ENCODE results near the gene LINGO1.

Gene LINGO1

DNA sequence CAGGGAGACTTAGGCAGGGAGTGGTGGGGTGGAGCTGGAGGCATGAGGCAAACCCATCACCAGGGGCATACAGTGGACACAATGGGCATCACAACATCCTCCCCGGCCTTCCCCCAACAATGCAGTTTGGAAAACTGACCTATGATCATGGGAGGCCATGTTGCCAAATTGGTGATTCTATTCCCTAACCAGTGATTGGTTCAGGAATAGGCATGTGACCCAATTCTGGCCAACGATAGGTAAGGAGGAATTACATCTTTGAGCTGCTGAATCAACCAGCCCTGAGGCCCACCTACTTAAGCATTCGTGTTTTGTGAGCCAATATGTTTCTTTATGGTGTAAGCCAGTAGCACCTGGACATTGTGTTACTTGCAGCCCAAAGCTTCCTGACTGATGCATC is 40.0 kb downstream of the LINGO1 start:
- no peak for DNase-seq (ENCODE audit: low spot score)

DNA sequence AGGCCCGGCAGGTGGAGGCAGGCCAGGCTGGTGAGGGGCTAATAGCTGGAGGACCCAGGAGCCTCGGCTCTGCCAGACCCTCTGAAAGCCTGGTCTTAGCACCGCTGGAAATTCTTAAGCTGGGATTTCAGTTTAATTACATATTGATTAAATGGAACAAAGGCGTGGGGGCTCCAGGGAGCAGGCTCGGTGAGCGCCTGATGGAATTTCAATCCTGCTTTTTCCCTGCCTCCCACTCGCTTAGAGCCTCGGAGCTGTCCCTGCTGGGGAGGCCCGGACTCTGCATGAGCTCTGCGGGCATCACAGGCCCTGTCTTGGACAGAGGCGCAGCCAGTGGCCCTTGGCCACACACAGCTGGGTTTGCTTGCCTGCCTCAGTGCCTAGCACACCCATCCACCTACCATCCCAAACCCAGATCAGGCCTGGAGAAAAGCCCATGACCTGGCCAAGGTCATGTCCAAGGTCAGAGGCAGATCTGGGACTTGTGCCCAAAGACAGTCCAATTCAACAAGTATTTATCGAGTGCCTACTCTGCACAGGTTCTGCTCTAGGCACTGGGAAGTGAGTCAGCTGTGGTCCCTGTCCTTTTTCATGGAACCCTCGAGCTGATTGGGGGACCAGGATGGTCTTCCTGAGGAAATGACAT is 40.6 kb downstream of the LINGO1 start:
- DNase-seq (ENCODE audit: low spot score), result no peak

DNA sequence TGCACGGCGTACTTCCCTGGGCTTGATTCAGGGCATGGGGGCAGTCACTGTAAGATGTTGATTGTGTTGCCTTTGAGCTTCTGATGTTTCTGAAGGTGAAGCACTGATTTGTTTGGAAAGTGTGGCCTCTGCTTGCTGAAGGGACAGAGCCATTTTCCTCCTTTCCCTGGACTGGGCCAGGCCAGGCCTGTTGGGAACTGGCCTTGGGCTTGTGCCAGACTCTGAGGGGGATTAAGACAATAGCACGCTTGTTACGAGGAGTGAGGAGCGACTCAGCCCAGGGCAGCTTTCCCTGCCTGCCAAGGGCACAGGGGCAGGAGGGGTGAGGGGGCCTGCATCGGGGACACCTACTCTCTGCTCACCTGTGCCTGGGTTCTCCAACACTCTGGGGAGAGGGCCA is 42.9 kb downstream of the LINGO1 start:
- DNase-seq (ENCODE audit: low spot score), result peak; percentile 93

DNA sequence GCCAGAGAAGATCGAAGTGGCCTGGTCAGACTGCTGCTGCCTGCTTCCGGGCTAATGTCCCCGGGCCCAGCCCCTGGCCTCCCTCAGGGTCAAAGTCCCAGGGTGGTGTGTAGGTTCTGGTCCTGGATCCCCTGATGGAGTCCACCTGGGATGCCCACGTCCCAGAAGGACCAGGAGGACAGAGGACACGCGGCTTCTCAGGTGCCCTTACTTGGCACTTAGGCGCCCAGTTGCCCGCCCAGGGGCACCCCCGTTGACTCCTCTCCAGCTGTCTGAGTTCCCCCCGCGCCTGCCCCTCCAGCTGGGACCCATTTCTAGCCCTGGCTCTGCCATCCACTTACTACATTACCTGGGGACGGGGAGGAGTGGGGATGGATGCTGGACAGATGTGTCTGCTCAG is 44.6 kb downstream of the LINGO1 start:
- DNase-seq (ENCODE audit: low spot score), result no peak

DNA sequence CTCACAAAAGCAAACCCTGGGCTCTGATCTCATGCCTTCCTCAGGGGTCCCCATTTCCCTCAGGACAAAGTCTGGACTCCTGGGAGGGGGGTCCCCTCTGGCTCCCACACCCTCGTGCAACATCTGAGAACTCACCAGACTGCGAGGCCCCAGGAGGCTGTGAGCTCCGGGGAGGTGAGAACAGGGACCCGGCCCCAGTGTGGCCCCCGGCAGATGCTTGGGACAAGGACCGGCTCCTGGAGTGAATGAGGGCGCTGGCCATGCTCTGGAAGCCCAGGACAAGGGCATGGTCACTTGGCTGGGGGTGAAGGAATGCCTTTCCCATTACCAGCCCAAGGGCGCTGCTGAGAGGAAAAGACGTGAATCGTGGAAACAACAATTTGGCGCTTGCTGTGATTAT is 48.0 kb downstream of the LINGO1 start:
- no peak for DNase-seq (ENCODE audit: low spot score)

DNA sequence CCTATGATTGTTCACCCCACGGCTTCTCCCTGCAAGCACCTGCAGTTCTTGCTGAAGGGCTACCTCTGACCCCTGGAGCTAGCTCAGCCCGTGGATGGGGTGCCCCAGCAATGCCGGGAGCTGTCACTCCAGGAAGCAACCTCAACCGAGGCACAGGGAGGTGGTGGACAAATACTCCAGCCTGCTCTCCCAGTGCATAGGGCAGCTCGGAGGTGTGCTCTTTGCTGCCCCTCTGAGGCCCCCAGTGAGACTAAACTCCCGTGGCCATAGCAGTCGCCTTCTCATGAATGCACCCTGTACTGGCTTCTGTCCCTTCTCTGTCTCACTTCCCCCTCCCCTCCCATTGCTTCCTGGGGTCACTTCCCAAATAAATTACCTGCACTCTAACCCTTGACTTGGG is 48.5 kb downstream of the LINGO1 start:
- no peak for DNase-seq (ENCODE audit: low spot score)

DNA sequence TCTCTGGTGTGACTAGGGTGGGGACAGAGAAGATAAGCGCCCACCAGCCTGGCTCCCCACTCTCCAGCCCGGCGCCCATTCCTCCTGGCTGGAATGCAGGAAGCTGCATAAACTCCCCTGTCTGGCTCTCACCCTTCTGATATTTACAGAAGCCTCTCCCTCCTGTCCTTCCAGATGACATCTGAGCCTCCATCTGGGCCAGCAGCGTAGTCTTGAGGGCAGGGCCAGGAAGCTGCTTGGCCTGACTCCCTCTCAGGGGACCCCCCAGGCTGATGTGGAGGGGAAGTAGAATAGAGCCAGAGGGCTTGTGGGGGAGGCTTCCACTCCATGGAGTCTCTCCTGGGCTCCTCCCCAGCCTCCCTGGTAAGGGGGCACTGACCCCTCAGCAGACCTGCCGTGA is 49.9 kb downstream of the LINGO1 start:
- DNase-seq (ENCODE audit: low spot score), result no peak

DNA sequence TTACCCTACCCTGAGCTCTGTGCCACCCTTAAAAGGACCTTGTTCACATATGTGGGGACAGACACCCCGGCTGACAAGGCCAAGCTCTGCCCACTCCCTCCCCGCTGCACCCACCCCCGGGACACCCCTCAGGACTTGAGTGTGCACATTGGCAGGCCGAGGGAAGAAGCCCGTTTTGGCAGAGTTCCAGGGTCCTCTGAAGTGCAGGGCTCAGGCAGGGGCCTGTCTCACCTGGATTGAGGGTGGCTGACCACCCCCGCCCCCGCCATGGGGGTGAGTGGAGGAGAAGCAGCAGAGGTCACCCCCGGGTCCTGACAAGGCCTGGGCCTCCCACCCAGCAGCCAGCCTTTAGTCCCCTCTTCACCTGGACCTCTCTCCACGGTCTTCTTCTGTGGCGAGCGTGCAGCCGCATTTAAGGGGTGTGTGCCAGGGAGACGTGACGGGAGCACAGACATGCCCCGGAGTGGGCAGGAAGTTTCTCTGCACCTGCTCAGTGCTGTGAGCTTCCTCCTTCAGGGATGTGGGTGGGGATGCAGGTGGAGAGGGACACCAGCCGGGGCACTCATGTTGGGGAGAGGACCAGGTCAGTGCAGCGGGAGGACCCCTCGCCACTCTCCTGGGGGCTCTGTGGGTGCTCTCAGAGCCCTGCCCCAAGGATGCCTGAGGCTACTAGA is 50.7 kb downstream of the LINGO1 start:
- no peak for DNase-seq (ENCODE audit: low spot score)

DNA sequence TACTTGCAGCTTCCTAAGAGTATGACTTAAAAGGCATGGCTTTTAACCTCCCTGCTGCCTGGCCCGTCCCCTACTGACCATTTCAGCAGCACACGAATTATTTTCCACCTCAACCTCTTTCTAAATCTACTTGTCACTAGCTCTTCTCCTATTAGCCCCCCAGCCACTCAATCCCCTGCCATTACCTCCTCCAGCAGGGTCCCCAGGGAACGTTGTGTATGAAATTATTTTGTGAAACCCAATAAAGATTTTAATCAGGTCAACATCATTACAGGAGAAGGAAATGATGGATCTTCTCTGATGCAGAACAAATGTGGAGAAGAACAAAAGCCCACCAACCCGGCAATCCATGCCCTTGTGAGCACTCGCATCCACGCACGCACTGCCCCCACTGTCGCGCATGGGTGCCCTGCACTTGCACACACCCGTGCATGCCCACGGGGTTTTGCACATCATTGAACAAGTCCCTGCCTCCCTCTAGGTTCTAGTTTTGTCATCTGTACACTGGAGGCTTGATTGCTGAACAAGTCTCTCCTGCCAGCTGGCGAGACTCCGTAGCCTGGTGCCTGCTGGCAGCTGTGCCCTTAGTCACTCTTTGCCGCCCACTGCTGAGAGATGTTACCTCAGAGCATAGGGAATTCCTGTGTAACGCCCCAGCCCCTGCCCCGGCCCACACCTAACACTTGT is 51.6 kb downstream of the LINGO1 start:
- peak; percentile 71 for DNase-seq (ENCODE audit: low spot score)

DNA sequence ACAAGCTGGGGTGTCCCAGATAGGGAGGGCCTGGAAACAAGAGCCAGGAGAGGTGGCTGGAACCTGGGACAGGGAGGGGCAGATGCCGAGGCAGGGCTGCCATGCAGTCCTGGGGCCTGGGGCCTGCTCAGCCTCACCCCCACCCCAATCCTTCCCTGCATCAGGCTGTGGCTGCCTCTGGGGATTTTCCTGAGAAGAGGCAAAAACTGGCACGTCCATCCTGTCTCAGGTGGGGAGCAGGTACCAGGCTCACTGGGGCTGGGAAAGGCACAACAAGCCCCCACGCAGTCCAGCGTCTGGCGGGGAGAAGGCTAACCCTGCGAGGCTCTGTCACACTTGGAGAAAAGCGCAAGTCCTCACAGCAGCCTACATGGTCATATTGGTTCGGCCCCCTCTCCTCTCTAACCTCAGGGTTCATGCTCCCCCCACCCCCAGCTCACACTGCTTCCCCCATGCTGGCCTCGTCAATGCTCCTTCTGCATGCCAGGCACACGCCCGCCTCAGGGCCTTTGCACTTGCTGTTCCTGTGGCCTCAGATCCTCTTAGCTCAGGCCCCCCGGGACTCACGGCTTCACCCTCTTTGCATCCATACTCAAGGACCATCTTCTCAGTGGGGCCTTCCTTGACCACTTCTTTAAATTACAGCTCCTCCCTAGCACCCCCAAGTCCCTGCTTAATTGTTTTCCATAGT is 53.1 kb downstream of the LINGO1 start:
- no peak for DNase-seq (ENCODE audit: low spot score)

DNA sequence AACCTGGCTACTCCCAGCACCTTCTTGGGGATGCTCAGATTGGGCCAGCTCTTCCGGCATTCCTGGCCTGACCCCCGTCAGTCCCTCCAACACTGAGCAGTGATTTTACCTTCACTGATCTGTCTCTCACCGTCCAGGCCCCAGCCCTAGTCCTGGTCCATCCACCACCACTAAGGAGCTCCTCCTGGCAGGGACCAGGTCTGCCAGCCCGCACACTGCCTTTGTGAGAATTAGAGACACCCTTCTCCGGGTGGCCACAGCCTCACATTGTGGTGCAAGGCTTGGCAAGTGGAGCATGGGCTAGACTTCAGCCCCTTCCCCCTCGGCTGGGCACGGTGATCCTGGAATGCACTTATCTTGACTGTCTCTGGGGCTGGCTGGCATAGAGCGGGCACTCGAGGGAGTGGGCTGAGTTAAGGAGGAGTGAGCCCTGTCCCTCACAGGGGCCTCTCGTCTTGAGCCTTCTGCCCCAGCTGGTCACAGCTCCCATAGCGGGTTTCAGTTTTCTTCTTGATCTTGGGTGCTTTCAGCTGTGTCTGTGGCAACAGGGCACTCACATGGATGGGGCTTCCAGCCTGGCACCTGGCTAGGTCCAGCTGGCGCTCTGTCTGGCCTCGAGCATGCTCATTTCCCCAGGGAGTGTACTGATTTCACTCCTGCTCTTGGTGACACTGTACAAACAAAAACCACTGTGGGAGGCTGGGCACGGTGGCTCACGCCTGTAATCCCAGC is 53.9 kb downstream of the LINGO1 start:
- DNase-seq (ENCODE audit: low spot score), result no peak

DNA sequence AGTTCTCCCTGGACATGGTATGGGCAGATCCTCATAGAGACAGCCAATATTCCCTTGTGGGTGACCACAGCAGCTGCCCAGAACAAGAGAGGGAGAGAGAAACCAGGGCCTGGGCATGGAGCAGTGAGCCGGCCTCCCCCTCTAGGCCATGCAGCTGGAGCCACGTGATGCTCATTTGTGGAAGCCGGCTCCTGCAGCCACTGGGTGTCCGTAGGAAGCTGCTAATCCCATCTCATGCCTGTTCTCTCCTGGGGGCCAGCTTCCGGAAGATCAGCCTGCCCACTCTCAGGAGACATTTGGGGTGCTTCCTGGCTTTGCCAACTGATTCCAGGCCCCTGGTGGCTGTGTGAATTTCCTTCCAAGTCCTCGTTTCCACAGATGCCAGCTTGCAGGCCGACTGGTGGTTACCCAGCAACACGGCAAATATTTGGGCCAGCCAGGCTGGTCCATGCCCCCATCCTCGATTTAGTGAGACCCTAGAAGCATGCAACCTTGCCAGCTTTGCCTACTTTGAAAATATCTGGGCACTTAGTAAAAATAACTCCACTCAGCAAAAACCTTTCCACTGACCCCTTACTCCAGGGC is 55.3 kb downstream of the LINGO1 start:
- peak; percentile 82 for DNase-seq (ENCODE audit: low spot score)

DNA sequence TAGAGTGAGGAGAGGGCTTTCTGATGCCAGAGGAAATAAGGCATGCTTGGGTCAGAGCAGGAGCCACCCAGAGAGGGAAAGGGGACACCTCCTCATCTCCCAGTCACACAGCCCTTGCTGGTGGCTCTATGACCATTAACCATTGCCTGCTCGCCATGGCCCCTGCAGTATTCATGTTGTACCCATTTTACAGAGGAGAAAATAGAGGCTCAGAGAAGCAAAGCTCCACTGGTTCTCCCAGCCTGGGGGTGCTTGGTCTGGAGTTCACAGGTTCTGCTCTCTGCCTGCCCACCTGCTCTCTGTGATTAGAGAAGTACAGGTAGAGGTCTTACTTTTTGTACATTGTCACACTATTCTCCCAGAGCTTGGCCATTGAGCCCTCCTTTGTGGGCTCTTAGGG is 56.2 kb downstream of the LINGO1 start:
- no peak for DNase-seq (ENCODE audit: low spot score)

DNA sequence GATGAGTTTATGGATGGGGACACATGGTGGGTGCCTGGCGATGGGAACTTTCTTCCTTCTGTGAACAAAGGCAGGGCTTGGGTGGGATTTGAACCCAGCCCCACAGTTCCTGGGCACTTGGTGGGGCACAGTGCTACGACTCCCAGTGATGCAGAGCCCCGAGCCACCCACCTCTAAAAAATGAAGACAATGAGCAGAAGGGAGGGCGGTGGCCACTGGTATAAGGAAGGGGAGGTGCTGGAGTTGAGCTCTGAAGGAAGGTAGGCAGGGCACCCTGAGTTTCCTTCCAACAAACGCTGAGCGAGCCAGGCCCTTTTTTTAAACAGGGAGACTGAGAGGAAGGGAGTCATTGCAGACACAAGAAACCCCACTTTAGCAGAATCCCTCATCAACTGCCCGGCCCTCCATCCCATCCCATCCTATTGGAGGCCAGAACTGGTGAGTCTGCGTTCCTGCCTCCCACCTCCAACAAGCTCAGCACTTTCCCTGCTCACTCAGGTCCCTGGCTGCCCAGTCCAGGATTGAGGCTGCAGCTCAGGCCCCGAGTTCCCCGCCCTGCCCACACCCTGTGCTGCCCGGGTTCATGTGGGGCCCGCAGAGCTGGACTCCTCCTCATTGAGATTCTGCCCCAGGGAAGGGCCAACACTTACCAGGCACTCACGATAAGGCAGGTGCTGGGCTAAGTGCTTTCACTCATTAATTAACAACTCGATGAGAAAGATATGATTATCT is 57.3 kb downstream of the LINGO1 start:
- DNase-seq (ENCODE audit: low spot score), result no peak

DNA sequence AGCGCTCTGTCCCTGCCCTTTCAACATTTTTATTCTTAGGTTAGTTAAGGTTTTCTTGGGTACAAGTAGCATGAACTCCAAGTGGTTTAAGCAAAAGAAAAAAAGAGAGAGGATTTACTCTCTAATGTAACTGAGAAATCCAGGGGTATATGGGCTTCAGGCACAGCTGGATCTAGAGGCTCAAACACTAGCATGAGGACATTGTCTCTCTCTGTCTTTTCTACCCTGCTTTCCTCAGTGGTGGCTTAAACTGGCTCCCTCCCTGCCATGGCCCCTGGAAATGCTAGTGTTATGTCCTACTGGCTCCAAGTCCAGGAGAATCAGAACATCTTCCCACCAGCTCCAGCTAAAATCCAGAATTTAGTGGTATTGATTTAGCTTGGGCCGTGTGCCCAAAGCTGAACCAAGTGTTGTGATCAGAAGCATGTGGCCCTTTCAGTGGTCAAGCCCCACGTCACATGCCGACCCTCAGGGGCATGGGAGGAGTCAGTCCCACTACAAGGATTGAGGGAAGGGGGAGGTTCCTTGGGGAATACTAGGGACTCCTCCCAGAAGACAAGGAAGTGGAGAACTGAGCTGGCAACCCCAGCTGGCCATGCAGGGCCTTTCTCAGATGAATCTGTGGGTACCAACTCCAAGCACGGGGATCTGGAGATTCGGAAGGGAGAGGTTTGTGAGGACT is 58.0 kb downstream of the LINGO1 start:
- no peak for DNase-seq (ENCODE audit: low spot score)

DNA sequence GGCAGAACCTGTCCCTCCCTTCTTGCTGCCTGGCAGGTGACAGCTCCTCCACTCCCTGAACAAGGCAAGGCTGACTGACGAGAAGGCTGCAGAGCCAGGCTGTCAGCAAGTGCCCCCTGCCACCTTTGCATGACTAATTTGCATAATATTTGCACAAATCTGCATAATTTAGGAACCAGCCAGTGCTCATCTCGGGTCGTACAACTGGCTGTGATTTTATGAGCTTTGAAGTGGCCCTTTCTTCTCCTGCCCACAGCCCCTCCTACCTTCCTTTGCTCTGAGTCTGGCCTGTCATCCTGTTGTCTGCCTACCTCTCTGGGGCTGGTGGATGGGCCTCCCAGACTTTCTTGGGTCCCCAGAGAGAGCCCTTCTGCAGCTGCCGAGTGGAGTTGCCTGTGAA is 58.9 kb downstream of the LINGO1 start:
- no peak for DNase-seq (ENCODE audit: low spot score)

DNA sequence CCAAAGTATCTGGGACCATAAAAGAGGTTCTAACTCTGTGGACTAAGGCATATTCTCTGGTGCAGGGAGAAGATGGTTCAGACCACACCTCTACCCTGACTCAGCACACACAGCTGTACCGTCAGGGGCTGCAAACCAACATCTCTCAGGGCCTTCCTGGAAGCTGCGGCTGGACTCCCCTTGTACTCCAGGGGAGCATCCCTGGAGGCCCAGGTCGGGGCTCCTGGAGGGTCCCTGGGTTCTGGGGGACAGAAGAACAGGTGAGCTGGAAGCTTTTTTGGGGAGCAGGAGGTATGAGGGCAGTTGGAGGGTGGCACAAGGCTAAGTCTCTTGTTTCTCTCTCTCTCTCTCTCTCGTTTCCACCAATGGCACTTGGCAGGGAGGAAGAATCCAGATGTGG is 60.5 kb downstream of the LINGO1 start:
- no peak for DNase-seq (ENCODE audit: low spot score)

DNA sequence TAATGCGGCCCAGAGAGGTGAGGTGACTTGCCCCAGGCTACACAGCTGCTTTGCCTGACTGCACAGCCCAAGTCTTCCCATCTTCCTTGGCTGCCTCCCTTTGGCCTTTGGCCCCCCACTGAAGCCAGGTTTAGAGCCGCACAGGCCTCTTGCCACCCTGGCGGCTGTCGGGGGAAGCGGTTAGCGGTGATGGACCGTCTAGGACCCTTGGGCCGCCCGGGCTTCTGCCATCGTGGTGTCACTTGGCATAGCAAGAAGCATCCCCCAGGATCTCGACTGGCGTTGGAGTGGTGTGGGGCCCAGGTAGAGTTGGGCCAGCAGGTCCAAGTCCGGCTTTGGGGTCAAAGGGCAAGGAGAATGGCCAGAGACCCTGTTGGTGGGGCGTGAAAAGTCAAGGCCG is 61.0 kb downstream of the LINGO1 start:
- DNase-seq (ENCODE audit: low spot score), result no peak

DNA sequence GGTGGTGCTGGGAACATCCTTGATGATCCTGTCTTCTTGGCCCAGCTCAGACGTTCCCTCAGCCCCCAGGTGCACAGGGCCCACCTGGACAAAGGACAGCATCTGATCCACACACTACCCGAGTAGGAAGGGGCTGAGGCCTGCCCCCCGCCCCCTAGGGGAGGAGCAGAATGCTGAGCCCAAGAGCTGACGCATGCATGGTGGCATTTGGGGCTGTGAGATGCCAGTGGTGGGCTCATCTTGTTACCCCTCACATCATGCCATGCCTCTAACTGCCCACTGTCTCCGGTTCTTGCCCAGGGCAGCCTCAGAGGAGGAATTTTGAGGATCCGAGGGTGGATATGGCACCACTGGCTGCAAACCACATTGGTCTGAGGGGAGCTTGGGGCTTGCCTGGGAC is 61.5 kb downstream of the LINGO1 start:
- DNase-seq (ENCODE audit: low spot score), result no peak

DNA sequence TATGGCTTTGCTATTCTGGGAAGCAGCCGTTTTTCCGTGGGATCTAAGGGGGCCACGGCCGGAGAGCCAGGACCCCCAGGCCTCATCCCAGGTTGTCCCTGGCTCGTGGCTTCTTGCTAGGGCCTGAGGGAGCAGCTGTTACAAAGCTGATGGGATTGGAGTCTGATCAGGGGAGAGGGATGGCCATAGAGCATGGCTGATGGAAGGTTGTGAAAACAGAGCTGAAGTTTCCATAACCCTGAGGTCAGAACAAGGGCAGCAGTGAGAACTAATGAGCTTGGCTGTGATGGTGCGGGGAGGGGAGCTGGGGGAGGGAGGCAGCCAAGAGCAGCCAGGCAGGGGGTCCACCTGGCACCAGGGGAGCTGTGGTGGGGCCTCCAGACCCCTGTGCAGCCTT is 63.0 kb downstream of the LINGO1 start:
- DNase-seq (ENCODE audit: low spot score), result no peak

All from putamen (tissue), 1 donor.